ENCODE results near the gene RPS2.
"Not testable (repeated sequence)": the region's sequence is repeated elsewhere in the genome, so short reads cannot be mapped to it uniquely, and the experiment has no call there.

Gene RPS2

GRCh38 chr16:1966460-1966859, 1.8 kb upstream of the RPS2 start, which contains the start of gene RNF151:
Gene RNF151, plus strand, starts transcription at chr16:1966856. Its CDS starts 26 bp downstream, at chr16:1966882.
- Histone ChIP-seq H3K27me3 (ENCODE audit: insufficient read depth, insufficient read length) (no peaks in the 10 kb centered on the region), H3K36me3 (ENCODE audit: insufficient read depth, insufficient read length, low read length) (peaks cover 59% of the 10 kb centered on the region), H3K4me3 (ENCODE audit: insufficient read length, low read depth) (peak within 1 kb of the TSS; percentile 90), H3K9me3 (ENCODE audit: insufficient read depth, low read length) (no peaks in the 10 kb centered on the region), H3K9ac (ENCODE audit: insufficient read length, low read depth) (peak within 1 kb of the TSS; percentile 100), H3K4me1 (ENCODE audit: insufficient read depth, insufficient read length) (peaks cover 7% of the 10 kb centered on the region)
- TF ChIP-seq SUZ12 (IDR thresholded peaks at IDR 0.05; ENCODE audit: extremely low read depth, insufficient read depth, insufficient read length) (no peak), ZNF274 (IDR thresholded peaks at IDR 0.05; ENCODE audit: low read depth, low read length) (no peak), YY1 (IDR thresholded peaks at IDR 0.05; ENCODE audit: insufficient read depth, insufficient read length) (no peak)
- no peak for DNase-seq (ENCODE audit: low read depth, low spot score)

GRCh38 chr16:1965396-1966001, 873 bp upstream of the RPS2 start:
- Histone ChIP-seq H3K9me3 (ENCODE audit: insufficient read depth, low read length) (no peaks in the 10 kb centered on the region), H3K9ac (ENCODE audit: insufficient read length, low read depth) (peak overlapping the region; percentile 100), H3K4me1 (ENCODE audit: insufficient read depth, insufficient read length) (peaks cover 4% of the 10 kb centered on the region), H3K36me3 (ENCODE audit: insufficient read depth, insufficient read length, low read length) (peaks cover 61% of the 10 kb centered on the region), H3K4me3 (ENCODE audit: insufficient read length, low read depth) (peak overlapping the region; percentile 90), H3K27me3 (ENCODE audit: insufficient read depth, insufficient read length) (no peaks in the 10 kb centered on the region)
- TF ChIP-seq SUZ12 (IDR thresholded peaks at IDR 0.05; ENCODE audit: extremely low read depth, insufficient read depth, insufficient read length) (no peak), ZNF274 (IDR thresholded peaks at IDR 0.05; ENCODE audit: low read depth, low read length) (no peak), YY1 (IDR thresholded peaks at IDR 0.05; ENCODE audit: insufficient read depth, insufficient read length) (no peak)
- DNase-seq (ENCODE audit: low read depth, low spot score): no peak

GRCh38 chr16:1963806-1964505, 670 bp downstream of the RPS2 start:
- Histone ChIP-seq H3K27me3 (ENCODE audit: insufficient read depth, insufficient read length) (no peaks in the 10 kb centered on the region), H3K4me3 (ENCODE audit: insufficient read length, low read depth) (peak overlapping the region; percentile 90), H3K9me3 (ENCODE audit: insufficient read depth, low read length) (no peaks in the 10 kb centered on the region), H3K4me1 (ENCODE audit: insufficient read depth, insufficient read length) (peaks cover 4% of the 10 kb centered on the region), H3K36me3 (ENCODE audit: insufficient read depth, insufficient read length, low read length) (peaks cover 62% of the 10 kb centered on the region), H3K9ac (ENCODE audit: insufficient read length, low read depth) (peak overlapping the region; percentile 98)
- DNase-seq (ENCODE audit: low read depth, low spot score): no peak
- TF ChIP-seq ZNF274 (IDR thresholded peaks at IDR 0.05; ENCODE audit: low read depth, low read length) (no peak), YY1 (IDR thresholded peaks at IDR 0.05; ENCODE audit: insufficient read depth, insufficient read length) (no peak), SUZ12 (IDR thresholded peaks at IDR 0.05; ENCODE audit: extremely low read depth, insufficient read depth, insufficient read length) (no peak)

GRCh38 chr16:1962161-1963153, 2.2 kb downstream of the RPS2 start:
- Histone ChIP-seq H3K36me3 (ENCODE audit: insufficient read depth, insufficient read length, low read length) (peaks cover 58% of the 10 kb centered on the region), H3K4me3 (ENCODE audit: insufficient read length, low read depth) (peak overlapping the region; percentile 90), H3K9ac (ENCODE audit: insufficient read length, low read depth) (peak overlapping the region; percentile 98)
- H3K4me1 ChIP-seq (ENCODE audit: insufficient read depth, insufficient read length); DNase-seq (ENCODE audit: low read depth, low spot score); H3K9me3 ChIP-seq (ENCODE audit: insufficient read depth, low read length); H3K27me3 ChIP-seq (ENCODE audit: insufficient read depth, insufficient read length): not testable (repeated sequence)

- Histone ChIP-seq H3K4me3 (ENCODE audit: insufficient read length, low read depth) (no peak overlapping the region), H3K36me3 (ENCODE audit: insufficient read depth, insufficient read length, low read length) (peaks cover 50% of the 10 kb centered on the region), H3K9me3 (ENCODE audit: insufficient read depth, low read length) (peaks cover 5% of the 10 kb centered on the region; the same call in 1 of the 2 replicates), H3K27me3 (ENCODE audit: insufficient read depth, insufficient read length) (no peaks in the 10 kb centered on the region), H3K4me1 (ENCODE audit: insufficient read depth, insufficient read length) (peaks cover 4% of the 10 kb centered on the region), H3K9ac (ENCODE audit: insufficient read length, low read depth) (peak overlapping the region; percentile 57)
- TF ChIP-seq YY1 (IDR thresholded peaks at IDR 0.05; ENCODE audit: insufficient read depth, insufficient read length) (no peak), SUZ12 (IDR thresholded peaks at IDR 0.05; ENCODE audit: extremely low read depth, insufficient read depth, insufficient read length) (no peak), ZNF274 (IDR thresholded peaks at IDR 0.05; ENCODE audit: low read depth, low read length) (no peak)
- no peak for DNase-seq (ENCODE audit: low read depth, low spot score)
Observed at GRCh38 chr16:1961651-1962067, 3.0 kb downstream of the RPS2 start.

GRCh38 chr16:1960665-1961630, 3.7 kb downstream of the RPS2 start:
- Histone ChIP-seq H3K4me3 (ENCODE audit: insufficient read length, low read depth) (peak overlapping the region; percentile 99), H3K4me1 (ENCODE audit: insufficient read depth, insufficient read length) (peaks cover 4% of the 10 kb centered on the region)

More at GRCh38 chr16:1960665-1961630, 3.7 kb downstream of the RPS2 start:
- Histone ChIP-seq H3K9ac (ENCODE audit: insufficient read length, low read depth) (peak overlapping the region; percentile 100), H3K27me3 (ENCODE audit: insufficient read depth, insufficient read length) (no peaks in the 10 kb centered on the region), H3K36me3 (ENCODE audit: insufficient read depth, insufficient read length, low read length) (peaks cover 43% of the 10 kb centered on the region), H3K9me3 (ENCODE audit: insufficient read depth, low read length) (peaks cover 5% of the 10 kb centered on the region; the same call in 1 of the 2 replicates)
- no peak for TF ChIP-seq YY1 (IDR thresholded peaks at IDR 0.05; ENCODE audit: insufficient read depth, insufficient read length)
- TF ChIP-seq ZNF274 (IDR thresholded peaks at IDR 0.05; ENCODE audit: low read depth, low read length): no peak
- no peak for TF ChIP-seq SUZ12 (IDR thresholded peaks at IDR 0.05; ENCODE audit: extremely low read depth, insufficient read depth, insufficient read length)
- DNase-seq (ENCODE audit: low read depth, low spot score): peak; percentile 60
